Mammary epithelial cell (primary cell): Measurements from ENCODE around the gene RGL3.

Experiments
- EZH2 ChIP-seq: IDR thresholded peaks from 2 replicates; pipeline ENCODE4 v1.6.1; 2012; ENCODE audit warnings: low read length, inconsistent platforms, borderline replicate concordance
- TF ChIP-seq, protein P1 (sequence below), 2 donors: IDR thresholded peaks in 1 of 2; conservative IDR thresholded peaks in 1 of 2; 2 replicates each; pipeline ENCODE4 v1.5.1; 2011 to 2012; ENCODE audit warnings: inconsistent platforms in 2 of 2, low read length in 2 of 2, mild to moderate bottlenecking in 2 of 2, control low read depth in 1 of 2, low read depth in 1 of 2; ENCODE audit not compliant: insufficient read depth in 1 of 2; ENCODE audit errors: extremely low read depth in 1 of 2

DNA sequence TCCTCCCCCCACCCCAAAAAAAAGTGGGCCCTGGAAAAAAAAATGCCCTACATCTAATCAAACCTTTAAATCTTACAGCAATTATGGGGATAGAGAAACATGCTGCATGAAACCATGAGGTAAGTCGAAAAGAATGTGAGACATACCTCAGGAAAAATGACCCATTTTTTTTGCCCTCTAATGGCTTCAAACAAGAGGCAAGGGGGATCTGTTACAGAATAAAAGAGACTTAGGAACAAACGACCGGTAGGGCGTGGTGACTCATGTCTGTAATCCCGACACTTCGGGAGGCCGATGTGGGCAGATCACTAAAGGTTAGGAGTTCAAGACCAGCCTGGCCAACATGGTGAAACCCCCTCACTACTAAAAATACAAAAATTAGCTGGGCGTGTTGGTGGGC is 8.4 kb downstream of the RGL3 start:
- TF ChIP-seq EZH2, result no peak
- TF ChIP-seq, protein P1, sequence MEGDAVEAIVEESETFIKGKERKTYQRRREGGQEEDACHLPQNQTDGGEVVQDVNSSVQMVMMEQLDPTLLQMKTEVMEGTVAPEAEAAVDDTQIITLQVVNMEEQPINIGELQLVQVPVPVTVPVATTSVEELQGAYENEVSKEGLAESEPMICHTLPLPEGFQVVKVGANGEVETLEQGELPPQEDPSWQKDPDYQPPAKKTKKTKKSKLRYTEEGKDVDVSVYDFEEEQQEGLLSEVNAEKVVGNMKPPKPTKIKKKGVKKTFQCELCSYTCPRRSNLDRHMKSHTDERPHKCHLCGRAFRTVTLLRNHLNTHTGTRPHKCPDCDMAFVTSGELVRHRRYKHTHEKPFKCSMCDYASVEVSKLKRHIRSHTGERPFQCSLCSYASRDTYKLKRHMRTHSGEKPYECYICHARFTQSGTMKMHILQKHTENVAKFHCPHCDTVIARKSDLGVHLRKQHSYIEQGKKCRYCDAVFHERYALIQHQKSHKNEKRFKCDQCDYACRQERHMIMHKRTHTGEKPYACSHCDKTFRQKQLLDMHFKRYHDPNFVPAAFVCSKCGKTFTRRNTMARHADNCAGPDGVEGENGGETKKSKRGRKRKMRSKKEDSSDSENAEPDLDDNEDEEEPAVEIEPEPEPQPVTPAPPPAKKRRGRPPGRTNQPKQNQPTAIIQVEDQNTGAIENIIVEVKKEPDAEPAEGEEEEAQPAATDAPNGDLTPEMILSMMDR (conservative IDR thresholded peaks at IDR 0.05 in 1 of 2, IDR thresholded peaks at IDR 0.05 in 1 of 2; ENCODE audit: extremely low read depth in 1 of 2, insufficient read depth in 1 of 2, low read depth in 1 of 2, low read length in 2 of 2), result no peak
